GM12865 (cell line): ENCODE measurements around the gene G6PD.

Source experiments
- DNase-seq: peaks from one replicate; pipeline ENCODE4 v3.0.0; 2010; ENCODE audit warnings: low read depth
- H3K4me3 ChIP-seq: 2 replicates; pipeline ENCODE4 v1.5.1; 2011; ENCODE audit warnings: mild to moderate bottlenecking, low read depth, low read length, control low read depth
- CTCF ChIP-seq: IDR thresholded peaks from 2 replicates; pipeline ENCODE4 v1.5.1; 2011; ENCODE audit warnings: low read length, control low read depth, low read depth, inconsistent platforms; ENCODE audit not compliant: insufficient read depth; ENCODE audit errors: missing control alignments

The G6PD gene

GRCh38 chrX:154512879-154513553, 33.6 kb downstream of the G6PD start:
- no peak overlapping the region for H3K4me3 ChIP-seq
- no peak for DNase-seq
- TF ChIP-seq CTCF: no peak

GRCh38 chrX:154511761-154512160, 34.9 kb downstream of the G6PD start:
- no peak for DNase-seq
- TF ChIP-seq CTCF: no peak
- no peak overlapping the region for H3K4me3 ChIP-seq

- no peak for DNase-seq
- no peak for TF ChIP-seq CTCF
- H3K4me3 ChIP-seq: no peak overlapping the region
These were observed 37.2 kb downstream of the G6PD start for GRCh38 chrX:154509455-154509854.

GRCh38 chrX:154508384-154508745, 38.3 kb downstream of the G6PD start:
- no peak for TF ChIP-seq CTCF
- no peak overlapping the region for H3K4me3 ChIP-seq
- DNase-seq: no peak

GRCh38 chrX:154507673-154508383, 38.8 kb downstream of the G6PD start:
- DNase-seq: no peak
- no peak overlapping the region for H3K4me3 ChIP-seq
- no peak for TF ChIP-seq CTCF

- no peak overlapping the region for H3K4me3 ChIP-seq
- TF ChIP-seq CTCF: no peak
These were observed 39.9 kb downstream of the G6PD start for GRCh38 chrX:154506483-154507332.

More at GRCh38 chrX:154506483-154507332, 39.9 kb downstream of the G6PD start:
- no peak for DNase-seq
